IPS DF 6.9 (cell line): ENCODE data around the gene JAK1.

Experiments
- DNase-seq: peaks from one replicate; pipeline ENCODE4 v3.0.0-alpha.2; 2013; ENCODE audit warnings: low read depth, low spot score
- H3K27ac ChIP-seq: one replicate; pipeline ENCODE4 v1.5.1; 2013; ENCODE audit warnings: low read length, control low read depth
- H3K27me3 ChIP-seq: 2 replicates; pipeline ENCODE4 v1.6.1; 2013; ENCODE audit warnings: mild to moderate bottlenecking, low read length; ENCODE audit not compliant: control insufficient read depth, insufficient read depth
- H3K36me3 ChIP-seq: 2 replicates; pipeline ENCODE4 v1.6.1; 2013; ENCODE audit warnings: low read length; ENCODE audit not compliant: control insufficient read depth, insufficient read depth
- H3K4me1 ChIP-seq: 2 replicates; pipeline ENCODE4 v1.6.1; 2013; ENCODE audit warnings: low read length; ENCODE audit not compliant: control insufficient read depth, insufficient read depth
- H3K4me3 ChIP-seq: 2 replicates; pipeline ENCODE4 v1.5.1; 2013; ENCODE audit warnings: mild to moderate bottlenecking, low read length
- H3K9me3 ChIP-seq: 2 replicates; pipeline ENCODE4 v1.6.1; 2013; ENCODE audit warnings: low read length, inconsistent platforms; ENCODE audit not compliant: control insufficient read depth, insufficient read depth
- WGBS: extraction: QIAGEN DNeasy Blood & Tissue Kit; methylation state at CpG from one replicate; pipeline ENCODE4 v1.1.7; 2013; ENCODE audit warnings: mixed read lengths, missing lambda C conversion rate; ENCODE audit not compliant: insufficient read length, insufficient coverage; 5-methylcytosine and 5-hydroxymethylcytosine counted together

JAK1 gene

DNA sequence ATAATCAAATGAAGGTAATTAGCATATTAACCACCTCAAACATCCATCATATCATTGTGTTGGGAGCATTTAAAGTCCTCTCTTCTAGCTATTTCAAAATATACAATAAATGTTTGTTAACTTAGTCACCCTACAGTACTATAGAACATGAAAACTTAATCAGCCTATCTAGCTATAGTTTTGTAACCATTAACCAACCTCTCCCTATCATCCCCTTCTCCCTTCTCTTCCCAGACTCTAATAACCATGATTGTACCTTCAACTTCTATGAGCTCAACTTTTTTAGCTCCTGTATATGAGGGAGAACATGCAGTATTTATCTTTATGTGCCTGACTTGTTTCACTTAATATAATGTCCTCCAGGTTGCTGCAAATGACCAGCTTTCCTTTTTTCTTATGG is 167.5 kb downstream of the JAK1 start:
- Histone ChIP-seq H3K4me1 (no peaks in the 10 kb centered on the region), H3K4me3 (no peak overlapping the region), H3K9me3 (no peaks in the 10 kb centered on the region), H3K27ac (no peak overlapping the region), H3K27me3 (no peaks in the 10 kb centered on the region), H3K36me3 (no peaks in the 10 kb centered on the region; the same call in 1 of the 2 replicates)
- DNase-seq, result no peak

DNA sequence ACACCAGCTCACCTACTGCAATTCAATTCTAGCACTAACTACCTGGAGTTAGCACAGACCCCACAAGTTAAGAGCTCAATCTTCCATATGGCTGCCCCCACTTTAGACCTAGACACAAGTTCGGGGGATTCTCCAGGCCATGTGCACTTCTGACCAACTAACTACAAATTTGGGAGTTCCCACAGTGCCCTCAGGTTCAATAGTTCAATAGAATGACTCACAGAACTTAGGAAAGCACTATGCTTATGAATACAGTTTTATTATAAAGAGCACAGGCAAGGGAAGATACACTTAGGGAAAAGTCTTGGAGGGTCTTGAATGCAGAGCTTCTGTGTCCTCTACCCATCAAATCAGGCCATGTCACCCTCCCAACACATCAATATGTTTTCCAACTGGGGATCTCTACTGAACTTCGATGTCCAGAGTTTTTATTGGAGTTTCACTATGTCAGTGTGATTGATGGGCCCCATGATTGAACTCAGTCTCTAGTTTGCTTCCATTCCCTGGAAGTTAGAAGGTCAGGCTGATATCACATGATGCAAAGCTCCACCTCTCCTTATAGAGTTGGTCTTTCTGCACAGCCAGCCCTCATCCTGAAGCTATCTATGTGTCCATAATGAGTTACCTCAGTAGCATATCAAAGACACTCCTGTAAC is 175.4 kb downstream of the JAK1 start:
- no peak overlapping the region for H3K27ac ChIP-seq
- no peaks in the 10 kb centered on the region for H3K36me3 ChIP-seq
- no peaks in the 10 kb centered on the region for H3K4me1 ChIP-seq
- no peaks in the 10 kb centered on the region; the same call in 1 of the 2 replicates for H3K27me3 ChIP-seq
- H3K9me3 ChIP-seq, result peaks cover 2% of the 10 kb centered on the region
- H3K4me3 ChIP-seq, result no peak overlapping the region
- WGBS, result no CpG with 5 or more reads among the region's 2 CpGs
- no peak for DNase-seq
